Measurements from ENCODE around the gene TSFM.
"Not testable (repeated sequence)": the region's sequence is repeated elsewhere in the genome, so short reads cannot be mapped to it uniquely, and the experiment has no call there.

Gene TSFM

DNA sequence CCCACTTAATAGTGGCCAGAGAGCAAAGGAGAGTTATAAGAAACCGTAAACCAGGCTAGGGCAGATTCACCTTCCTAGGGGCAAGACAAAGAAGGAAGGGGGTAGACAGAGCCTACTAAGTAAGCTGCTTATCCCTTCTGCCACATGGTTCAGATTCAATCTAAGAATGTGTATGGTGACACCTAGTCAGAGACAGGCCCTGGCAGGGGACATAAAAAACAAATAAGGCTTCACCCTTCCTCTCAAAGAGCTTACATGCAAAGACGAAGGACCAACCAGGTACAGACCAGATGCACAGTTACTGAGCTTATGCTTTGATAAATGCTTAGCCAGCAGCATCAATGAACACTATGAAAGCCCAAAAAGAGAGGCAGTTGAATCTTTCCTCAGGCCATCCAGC lies 20.1 kb upstream of the TSFM start:
- in situ Hi-C loops (cut with HindIII; ENCODE audit: low sequenced_read_pairs) = no loop called here

DNA sequence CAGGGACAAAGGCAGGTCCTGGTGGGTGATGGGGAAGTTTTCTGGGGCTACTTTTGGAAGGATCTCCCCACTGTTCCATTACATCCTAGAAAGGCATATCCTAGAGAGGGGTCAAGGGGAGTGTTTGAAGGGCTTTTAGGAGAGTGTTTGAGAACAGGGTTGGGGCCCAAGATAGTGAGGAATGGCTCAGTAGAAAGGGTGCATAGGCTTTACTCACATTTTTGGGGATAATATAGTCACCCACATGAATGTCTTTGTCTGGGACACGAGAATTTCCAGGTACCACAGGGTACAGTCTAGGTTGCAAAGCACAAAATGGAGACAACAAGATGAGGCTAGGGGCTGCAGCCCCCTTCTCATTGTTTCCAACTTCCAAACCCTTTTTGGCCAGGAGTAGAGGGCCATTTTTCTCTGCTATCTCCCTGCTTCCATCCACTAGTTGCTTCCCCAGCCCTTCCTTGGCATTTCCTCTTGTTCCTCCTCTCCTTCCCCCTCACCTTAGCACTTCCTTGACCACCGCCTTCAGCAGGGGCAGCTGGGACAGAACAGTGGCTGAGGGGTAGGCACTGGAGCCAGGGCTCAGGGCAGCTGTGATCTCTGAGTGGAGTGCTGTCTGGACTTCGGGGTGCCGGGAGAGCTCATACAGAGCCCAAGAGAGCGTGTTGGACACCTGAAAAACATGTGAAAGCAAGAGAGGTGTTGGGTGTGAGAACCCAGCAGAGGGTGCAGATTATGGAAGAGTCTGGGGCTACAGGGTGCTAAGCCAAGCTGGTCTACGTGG lies 18.5 kb upstream of the TSFM start:
- in situ Hi-C loops (cut with HindIII; ENCODE audit: low sequenced_read_pairs) = no loop called here

DNA sequence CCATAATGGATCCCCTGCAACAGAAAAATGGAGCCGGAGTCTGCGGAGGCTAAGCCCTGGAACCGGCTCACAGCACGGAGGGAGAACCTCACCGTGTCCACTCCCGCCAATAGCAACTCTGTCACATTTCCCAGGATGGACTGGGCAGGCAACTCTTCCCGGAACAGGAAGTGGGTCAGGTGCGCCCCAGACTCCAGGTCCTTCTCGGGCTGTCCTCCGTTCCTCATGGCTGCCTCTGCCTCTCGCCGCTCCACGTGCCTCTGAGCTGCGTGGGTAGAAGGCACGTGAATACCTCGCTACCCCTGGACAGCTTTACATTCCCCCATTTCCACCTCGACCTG lies 18.0 kb upstream of the TSFM start:
- in situ Hi-C loops (cut with HindIII; ENCODE audit: low sequenced_read_pairs) = no loop called here

DNA sequence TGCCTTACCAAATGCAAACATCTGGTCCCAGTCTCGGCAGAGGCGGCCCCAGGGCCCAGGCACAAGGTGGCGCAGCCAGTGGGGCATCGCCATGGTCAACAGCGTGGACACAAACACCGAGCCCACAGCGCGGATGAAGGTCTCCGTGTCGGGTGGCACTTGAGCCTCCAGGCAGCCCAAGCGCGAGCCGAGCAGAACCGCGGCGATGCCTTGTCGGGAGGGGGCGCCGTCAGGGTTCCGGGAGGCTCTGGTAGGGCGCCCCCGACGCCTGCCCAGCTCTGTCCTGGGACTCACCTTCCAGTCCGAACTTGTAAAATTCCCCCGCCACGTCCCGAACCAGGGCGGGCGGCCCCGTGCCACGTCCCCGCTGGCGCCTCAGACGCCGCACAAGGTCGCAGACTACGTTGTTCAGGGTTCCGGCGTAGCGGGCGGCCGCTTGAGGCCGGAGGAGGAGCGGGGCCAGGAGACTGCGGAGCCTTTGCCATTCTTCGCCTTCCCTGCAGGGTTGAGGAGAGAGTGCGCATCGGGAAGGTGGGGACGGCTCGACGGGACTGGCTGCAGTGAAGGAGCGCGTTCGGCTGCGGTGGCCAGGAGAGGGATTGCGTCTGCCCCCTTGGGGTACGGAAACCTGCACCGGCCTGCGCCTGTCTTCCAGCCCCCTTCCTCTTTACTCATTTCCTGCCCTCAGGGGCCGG lies 17.4 kb upstream of the TSFM start:
- in situ Hi-C loops (cut with HindIII; ENCODE audit: low sequenced_read_pairs) = no loop called here

DNA sequence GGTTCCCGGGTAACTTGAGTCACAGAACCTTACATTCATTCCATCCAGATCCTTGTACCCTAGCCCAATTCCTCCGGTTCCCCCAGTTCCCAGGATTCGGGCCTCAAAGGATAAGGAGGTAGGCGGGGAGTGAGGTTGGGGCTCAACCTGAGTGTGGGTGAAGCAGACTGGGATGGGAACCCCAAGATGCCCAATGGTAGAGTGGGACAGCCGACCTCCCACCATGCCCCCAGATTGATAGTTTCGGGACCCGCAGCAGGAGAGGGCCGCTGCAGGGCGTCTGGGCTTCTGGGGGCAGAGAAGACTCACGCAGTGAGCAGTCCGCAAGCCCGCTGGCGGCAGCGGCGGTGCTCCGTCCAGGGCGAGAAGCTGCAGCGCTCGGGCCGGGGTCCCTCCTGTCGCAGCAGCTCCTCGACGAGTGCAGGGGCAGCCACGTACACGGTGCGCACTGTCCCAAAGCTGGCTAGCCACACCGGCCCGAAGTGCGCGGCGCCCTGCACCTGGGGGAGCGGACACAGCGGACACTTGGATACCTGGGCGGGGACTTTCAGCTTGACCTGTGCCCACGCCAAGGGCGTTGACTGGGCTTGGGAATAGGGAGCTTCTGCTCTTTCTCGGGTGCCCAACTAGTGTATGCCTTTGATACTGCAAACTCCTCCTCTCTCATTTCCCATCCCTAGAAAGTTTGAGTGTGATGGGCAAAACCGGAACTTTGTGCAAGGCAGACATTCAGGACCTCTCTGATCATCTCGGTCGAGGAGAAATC lies 16.7 kb upstream of the TSFM start:
- in situ Hi-C loops (cut with HindIII; ENCODE audit: low sequenced_read_pairs) = no loop called here

DNA sequence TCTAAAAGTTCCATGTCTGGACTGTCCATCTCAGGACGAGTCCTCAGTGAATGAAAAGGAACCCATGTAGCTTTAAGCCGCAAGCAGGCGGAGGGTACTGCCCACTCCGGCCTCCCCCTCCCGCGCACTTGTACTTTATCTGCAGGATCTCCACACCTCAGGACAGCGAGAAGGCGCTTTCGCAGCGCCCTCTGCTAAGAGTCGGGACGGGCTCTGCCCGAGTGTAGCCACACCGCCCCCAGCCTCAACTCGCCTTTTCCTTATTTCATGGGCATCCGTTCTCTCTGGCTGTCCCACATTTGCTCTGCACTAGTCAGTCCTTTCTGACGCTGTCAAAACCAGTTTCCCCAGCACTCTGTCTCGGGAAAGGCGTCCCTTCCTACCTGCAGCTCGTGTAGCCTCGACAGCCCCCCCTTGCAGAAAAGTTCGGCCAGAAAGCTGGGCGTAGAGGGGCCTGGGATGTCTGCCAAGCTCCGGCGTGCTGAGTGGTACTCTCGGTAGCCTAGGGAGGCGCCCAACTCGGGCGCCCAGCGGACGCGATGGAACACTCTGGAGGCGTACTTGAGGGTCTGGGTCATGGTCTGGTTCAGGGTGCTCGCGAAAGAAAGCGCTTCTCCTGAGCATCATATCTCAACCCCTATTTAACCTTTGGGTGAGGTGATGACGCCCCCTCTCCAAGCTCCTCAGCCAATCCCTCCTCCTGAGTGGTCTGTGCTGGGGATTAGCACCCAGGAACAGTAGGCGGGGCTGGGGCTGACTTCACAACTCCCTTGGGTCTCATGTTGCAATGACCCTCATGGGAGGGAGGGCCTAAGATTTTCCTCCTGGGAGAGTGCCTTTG lies 15.9 kb upstream of the TSFM start, which contains the start of gene CYP27B1:
CYP27B1 (minus strand) TSS at position 615 of the 841 bp plus-strand sequence; CDS start at position 578, 37 bp downstream.
- in situ Hi-C loops (cut with HindIII; ENCODE audit: low sequenced_read_pairs) = no loop called here

DNA sequence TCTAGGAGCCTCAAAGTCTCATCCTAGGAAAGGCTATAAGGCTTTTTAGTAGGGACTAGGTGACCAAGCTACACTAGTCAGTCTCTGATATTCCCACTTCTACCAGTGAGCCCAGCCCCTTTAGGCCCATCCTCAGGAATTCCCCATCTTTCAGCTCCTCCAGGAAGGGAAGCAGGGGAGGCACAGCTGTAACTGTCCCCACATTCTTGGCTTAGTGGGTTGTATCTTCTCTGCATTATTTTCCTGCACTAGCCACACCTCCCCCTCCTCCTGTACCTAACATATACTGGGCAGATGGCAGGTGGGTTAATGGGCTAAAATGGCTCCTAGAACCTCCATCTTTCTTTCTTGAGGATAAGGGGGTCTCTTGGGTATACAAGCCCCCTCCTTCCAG lies 15.3 kb upstream of the TSFM start:
- in situ Hi-C loops (cut with HindIII; ENCODE audit: low sequenced_read_pairs) = no loop called here

DNA sequence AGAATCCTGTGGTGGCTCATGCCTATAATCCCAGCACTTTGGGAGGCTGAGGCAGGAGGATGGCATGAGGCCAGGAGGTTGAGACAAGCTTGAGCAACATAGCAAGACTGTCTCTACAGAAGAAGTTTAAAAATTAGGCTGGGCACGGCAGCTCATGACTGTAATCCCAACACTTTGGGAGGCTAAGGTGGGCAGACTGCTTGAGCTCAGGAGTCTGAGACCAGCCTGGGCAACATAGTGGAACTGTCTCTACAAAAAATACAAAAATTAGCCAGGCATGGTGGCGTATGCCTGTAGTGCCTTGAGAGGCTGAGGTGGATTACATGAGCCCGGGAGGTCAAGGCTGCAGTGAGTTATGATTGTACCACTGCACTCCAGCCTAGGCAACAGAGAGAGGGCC lies 14.7 kb upstream of the TSFM start:
- in situ Hi-C loops (cut with HindIII; ENCODE audit: low sequenced_read_pairs) = no loop called here

DNA sequence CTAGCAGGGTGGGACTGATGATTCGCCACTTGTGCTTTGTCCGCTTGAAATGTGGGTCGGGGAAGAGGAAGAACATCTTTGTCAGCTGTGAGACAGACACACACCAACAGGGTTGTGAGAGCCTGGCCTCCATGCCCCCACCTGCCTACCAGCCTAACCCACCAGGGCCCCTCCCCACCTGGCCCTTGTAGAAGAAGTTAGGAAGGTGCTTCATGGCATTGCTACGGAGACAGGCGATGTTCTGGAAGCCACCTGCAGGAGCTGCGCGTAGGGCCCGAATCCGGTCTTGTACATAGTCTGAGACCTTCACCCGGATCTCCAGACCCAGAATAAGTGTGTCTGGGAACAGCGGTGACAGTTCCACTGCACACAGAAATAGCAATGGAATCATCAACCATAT lies 13.0 kb upstream of the TSFM start:
- in situ Hi-C loops (cut with HindIII; ENCODE audit: low sequenced_read_pairs) = no loop called here

DNA sequence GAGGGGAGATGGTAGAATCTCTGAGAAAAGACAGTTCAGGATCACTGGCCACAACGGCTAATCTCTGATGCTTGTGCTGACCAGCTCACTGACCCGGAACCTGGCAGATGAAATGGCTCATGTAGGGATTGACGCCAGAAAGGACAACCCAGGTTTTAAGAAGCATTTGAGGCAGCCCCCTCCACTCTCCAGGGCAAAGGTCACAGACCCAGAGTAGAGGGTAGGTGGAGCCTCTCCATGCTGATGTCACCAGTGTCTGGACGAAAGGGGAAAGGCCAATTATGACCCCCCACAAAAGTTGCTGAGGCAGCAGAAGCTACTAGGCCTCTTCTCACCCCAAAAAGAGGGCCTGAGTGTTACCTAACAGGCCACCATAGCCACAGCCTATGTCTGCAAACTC lies 11.9 kb upstream of the TSFM start:
- in situ Hi-C loops (cut with HindIII; ENCODE audit: low sequenced_read_pairs) = no loop called here

DNA sequence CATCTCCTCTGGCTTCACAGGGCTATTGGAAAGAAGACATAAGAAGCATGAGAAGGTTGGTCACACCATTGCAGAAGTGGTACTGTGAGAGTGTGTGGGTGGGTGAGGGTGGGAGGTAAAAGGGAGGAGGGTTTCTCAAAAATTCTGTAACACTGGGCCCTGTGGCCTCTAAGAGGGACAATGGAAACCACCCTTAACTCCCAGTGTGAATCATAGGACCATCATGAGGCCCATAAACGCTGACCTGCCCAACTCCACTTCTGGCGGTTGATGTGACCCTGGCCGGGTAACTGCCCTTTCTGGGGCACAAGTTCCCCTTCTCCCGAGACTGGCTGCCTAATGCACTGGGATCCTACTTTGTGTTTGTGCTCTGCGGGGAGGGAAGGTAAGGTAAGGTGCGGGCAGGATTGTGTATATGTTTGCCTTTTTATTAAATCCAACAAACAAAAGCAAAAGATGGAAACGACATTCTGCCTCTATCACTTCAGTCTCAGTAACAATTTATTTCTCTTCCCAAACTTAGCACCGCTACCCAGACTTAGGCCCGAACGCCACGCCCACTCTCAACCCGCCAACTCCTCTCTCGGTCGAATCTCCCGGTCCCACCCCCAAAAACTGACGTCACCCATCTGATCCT lies 11.2 kb upstream of the TSFM start:
- in situ Hi-C loops (cut with HindIII; ENCODE audit: low sequenced_read_pairs) = no loop called here

DNA sequence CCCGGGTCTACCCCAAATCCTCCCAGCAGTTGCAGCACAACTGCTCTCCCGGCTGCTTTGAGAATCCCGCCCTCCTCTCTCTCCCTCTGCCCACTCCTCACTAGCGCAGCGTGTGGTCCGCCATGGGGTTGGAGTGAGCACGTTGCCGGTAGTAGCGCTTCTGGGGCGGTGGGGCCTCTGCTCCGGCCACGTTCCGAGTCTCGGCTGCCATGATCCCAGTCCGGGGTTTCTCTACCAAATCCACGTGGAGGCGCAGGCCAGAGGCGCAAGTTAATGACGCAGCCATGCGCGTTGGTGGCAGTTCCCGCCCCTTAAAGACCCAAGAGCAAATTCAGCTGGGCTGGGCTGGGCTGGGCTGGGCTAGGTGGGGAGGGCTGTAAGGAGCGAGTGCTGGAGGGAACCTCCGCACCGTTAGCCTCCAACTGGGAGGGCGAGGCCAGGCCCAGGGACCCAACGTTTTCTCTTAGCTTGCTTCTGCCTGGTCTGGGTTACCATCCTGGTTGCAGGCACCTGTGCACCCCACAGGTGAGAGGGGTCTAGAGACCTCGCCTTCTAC lies 10.6 kb upstream of the TSFM start, which contains the start of gene METTL1:
METTL1 (minus strand) TSS at position 233 of the 556 bp plus-strand sequence; CDS start at position 211, 22 bp downstream.
- in situ Hi-C loops (cut with HindIII; ENCODE audit: low sequenced_read_pairs) = no loop called here

DNA sequence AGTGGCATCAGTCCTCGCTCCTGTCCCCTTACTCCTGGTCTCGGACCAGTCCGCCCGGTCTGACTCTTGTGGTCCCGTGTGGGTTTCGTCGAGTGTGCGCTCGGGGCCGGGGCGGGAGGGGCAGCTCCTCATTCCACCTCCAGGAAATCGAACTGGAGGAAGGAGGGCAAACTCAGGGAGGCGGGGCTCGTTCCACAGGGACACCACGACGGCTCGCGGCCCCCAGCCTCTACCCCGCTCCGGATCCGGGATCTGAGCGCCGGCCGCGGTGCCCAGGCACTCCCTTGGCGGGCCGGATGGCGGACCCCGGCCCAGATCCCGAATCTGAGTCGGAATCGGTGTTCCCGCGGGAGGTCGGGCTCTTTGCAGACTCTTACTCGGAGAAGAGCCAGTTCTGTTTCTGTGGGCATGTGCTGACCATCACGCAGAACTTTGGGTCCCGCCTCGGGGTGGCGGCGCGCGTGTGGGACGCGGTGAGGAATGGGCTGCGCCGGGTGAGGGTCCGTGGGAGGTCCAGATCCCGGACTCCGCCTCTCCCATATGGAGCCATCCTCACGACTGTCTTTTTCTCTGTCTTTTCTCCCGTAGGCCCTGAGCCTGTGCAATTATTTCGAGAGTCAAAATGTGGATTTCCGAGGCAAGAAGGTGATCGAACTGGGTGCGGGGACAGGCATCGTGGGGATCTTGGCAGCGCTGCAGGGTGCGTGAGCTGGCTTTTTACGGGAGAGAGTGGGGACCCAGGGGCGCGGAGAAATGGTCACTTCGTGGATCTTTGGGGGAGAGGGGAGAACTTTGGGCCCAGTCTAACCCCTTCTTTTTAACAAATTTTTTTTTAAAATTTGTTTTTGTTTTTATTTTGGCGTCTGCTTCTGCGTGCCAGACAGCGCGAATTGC lies 9.9 kb upstream of the TSFM start, which contains the start of gene EEF1AKMT3:
EEF1AKMT3 (plus strand) TSS at position 186 of the 894 bp plus-strand sequence; CDS start at position 297, 111 bp downstream.
- in situ Hi-C loops (cut with HindIII; ENCODE audit: low sequenced_read_pairs) = no loop called here

DNA sequence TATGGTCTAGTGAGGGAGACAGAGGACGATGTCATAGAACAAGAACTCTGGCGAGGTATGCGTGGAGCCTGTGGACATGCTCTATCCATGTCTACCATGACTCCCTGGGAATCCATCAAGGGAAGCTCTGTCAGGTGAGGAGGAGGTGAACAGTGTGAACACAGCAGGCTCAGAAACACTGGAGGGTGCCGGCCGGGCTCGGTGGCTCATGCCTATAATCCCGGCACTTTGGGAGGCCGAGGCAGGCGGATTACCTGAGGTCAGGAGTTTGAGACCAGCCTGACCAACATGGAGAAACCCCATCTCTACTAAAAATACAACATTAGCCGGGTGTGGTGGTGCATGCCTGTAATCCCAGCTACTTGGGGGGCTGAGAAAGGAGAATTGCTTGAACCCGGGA lies 8.0 kb upstream of the TSFM start:
- in situ Hi-C loops (cut with HindIII; ENCODE audit: low sequenced_read_pairs) = not testable (repeated sequence)

DNA sequence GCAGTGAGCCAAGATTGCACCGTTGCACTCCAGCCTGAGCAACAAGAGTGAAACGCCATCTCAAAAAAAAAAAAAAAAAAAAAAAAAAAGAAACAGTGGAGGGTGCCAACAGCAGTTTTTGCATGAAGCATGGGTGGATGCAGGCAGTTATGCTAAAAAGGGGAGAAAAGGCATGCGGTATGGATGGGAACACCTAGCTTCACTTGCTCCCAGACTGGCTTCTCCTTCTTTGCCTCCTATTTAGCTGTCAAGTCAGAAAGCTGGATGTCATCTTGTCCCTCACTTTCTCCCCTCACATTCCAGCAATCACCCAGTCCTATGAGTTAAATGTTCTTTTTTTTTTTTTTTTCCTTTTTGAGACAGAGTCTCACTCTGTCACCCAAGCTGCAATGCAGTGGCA lies 7.5 kb upstream of the TSFM start:
- in situ Hi-C loops (cut with HindIII; ENCODE audit: low sequenced_read_pairs) = no loop called here

DNA sequence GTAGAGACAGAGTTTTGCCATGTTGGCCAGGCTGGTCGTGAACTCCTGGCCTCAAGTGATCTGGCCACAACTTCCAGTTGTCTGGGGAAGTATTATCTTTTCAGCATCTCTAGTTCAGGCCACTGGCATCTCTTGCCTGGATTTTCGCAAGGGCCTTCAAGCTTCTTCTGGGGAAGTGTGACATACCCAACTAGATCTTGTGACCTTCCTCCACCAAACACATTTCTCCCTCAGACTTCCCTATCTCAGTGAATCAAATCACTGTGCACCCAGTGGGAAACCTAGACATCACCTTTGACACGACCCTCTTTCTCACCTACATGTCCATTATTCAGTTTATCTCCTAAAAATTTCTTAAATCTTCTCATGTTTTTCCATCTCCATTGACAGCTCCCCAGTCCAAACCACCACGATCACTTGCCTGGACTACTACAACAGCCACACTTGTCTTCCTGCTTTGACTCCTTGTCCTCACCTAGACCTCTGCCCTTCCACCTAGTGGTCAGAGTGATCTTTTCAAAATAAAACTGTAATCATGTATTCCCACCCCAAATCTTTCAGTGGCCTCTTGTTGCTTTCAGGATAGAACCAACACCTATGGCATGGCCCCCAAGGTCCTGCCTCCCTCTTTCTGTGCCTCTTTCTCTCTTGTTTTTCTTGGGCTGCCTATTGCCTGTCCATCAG lies 6.9 kb upstream of the TSFM start:
- in situ Hi-C loops (cut with HindIII; ENCODE audit: low sequenced_read_pairs) = no loop called here

DNA sequence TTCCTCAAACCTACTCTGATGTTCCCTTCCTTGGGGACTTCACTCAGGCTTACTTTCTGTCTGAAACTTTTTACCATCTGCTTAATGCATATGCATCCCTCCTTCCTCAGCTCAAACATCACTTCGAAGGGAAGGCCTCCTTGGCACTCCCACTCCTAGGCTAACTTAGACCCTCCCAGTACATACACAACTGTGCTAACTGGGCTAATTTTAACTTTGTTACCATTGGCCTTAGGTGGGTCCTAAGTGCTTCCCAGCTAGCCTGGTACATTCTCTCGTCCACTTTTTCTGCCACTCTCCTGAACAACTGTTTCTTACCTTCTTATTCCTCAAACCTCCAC lies 6.4 kb upstream of the TSFM start:
- in situ Hi-C loops (cut with HindIII; ENCODE audit: low sequenced_read_pairs) = no loop called here

DNA sequence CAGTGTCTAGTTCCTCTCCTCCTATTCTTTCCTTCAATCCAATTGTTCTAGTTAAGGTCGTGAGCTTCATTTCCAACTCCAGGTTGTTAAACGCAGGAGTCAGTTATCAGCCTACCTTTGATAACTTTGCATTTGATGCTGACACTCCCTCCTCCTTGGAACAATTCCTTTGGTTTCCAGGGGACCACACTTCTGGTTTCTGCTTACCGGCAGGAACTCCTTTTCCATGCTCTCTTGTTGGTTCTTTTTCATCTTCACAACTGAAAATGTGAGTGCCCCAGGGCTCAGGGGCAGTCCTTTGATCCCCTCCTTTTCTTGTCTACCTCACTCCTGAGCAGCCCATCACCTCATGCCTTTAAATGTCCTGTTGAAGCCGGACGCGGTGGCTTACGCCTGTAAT lies 5.2 kb upstream of the TSFM start:
- in situ Hi-C loops (cut with HindIII; ENCODE audit: low sequenced_read_pairs) = no loop called here

All from DLD1 (cell line).